SKM-1 treated with dmso at 0.1 percent for 144 hours (cell line): Measurements from ENCODE around the gene TINAG.
"Not testable (repeated sequence)": the region's sequence is repeated elsewhere in the genome, so short reads cannot be mapped to it uniquely, and the experiment has no call there.

Experiments used
- DNase-seq: peaks from one replicate; lab custom pipeline; 2025; ENCODE audit not compliant: unreplicated experiment; lab: John Stamatoyannopoulos, UW

The TINAG gene

DNA sequence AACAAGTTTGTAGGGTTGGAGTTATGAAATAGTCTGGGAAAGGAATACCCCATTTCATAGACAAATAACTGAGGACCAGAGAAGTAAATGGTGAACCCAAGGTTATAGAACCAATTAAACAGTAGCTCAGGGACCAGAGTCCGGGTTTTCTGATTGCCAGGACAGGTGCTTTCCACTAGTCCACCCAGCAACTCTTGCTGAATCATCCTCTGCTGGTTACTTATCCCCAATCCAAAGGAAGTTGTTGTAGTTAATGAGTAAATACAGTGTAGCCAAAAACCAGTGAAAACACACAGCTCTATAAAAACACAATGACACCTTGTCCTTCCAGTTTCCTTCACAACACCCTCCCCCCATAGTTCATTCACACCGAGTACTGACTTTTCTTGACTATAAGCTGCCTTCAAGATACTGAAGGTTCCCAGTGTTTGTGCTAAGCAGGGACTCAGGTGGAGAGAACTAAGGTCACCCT, 766 bp upstream of the TINAG start:
- no peak for DNase-seq

DNA sequence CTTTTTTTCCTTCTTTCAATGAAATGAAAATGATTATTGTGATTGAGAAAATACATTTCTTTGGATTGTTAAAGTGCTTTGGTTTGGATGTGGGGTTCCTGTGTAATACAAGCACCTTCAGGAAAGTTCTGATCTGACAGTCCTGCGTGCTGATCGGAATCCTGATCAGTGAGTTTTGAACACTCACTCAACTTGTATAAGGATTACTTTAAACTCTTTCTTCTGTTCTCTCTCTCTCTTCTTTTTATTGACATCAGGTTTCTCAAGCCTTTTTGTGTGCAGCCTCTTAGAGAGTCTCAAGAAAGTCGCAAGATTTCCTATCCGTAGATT, 710 bp downstream of the TINAG start:
- DNase-seq = no peak

DNA sequence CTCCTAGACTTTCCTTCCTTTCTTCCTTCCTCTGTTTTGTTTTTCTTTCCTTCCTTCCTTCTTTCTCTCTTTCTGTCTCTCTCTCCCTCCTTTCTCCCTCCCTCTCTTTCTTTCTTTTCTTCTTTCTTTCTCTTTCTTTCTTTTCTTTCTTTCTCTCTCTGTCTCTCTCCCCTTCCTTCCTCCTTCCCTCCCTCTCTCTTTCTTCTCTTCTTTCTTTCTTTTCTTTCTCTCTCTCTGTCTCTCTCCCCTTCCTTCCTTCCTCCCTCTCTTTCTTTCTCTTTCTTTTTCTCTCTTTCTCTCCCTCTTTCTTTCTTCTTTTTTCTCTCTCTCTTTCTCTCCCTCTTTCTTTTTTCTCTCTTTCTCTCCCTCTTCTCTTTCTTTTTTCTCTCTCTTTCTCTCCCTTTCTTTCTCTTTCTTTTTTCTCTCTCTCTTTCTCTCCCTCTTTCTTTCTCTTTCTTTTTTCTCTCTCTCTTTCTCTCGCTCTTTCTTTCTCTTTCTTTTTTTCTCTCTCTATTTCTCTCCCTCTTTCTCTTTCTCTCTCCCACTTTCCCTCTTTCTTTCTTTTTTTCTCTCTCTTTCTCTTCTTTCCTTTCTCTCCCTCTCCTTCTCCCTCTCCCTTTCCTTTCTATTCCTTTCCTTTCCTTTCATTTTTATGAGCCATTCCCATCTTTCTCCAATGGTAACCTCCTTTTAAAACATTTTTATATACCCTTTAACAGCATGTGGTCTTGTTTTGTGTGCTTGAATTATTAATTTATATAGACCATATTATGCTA, 2.3 kb downstream of the TINAG start:
- DNase-seq = no peak

DNA sequence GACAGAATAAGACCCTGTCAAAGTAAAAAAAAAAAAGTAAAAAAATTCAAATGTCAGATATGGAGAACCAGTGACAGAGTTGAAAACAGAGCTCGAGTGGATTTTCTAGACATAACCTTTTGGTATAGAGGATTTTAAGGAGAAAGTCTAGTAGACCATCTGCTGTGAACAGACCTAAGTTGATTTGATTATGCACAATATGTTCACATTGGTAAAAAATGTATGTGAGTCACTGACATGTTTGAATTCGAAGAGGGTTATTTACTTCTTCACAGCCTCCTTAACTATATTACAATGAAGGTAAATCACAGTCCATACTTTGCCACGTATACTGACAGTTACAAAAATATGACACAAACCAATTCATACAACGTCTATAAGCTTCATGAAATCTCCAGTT, 7.4 kb downstream of the TINAG start:
- no peak for DNase-seq

DNA sequence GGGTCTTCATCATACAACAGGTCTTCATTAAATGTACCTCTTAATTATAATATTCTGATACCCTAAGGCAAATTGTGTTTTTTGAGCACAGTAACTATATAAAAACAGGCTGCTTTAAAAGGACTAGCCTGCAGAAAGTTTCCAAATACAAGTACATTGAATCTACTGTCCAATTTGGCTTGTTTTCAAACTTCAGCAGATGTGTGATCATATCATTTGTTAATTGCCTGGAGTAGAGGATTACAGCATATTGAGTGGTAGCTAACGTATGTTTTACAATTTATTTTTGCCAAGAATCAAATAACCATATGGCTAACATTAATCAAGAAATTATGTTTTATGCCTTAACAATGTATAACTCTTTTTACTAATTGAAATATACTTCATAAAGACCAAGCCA, 12.6 kb downstream of the TINAG start:
- no peak for DNase-seq

DNA sequence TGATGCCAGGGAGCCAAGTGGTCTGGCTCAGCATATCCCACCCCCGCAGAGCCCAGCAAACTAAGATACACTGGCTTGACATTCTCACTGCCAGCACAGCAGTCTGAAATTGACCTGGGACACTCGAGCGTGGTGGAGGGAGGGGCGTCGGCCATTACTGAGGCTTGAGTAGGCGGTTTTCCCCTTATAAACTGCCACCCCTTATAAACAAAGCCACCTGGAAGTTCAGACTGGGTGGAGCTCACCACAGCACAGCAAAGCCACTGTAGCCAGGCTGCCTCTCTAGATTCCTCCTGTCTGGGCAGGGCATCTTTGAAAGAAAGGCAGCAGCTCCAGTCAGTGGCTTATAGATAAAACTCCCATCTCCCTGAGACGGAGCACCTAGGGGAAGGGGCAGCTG, 19.4 kb downstream of the TINAG start:
- no peak for DNase-seq

DNA sequence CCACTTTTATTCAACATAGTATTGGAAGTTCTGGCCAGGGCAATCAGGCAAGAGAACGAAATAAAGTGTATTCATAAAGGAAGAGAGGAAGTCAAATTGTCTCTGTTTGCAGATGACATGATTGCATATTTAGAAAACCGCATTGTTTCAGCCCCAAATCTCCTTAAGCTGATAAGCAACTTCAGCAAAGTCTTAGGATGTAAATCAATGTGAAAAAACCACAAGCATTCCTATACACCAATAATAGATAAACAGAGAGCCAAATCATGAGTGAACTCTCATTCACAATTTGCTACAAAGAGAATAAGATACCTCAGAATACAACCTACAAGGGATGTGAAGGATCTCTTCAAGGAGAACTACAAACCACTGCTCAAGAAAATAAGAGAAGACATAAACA, 23.3 kb downstream of the TINAG start:
- not testable (repeated sequence) for DNase-seq

DNA sequence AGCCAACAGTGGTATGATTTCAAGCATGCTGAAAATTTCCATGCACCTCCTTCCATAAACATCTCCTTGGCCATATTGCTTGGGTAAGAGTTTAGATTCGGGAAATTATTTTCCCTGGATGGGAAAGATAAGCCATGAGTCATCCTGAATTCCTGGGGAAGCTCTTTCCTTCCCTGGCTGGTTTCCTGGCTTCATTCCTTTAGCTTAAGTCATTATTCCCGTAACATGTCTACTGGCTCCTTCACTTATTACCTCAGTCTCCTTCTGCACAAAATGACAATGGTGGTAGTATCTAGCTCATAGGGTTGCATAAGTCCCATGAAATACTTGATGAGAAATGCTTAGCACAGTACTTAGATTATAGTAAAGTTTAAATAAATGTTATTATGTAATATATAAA, 27.6 kb downstream of the TINAG start:
- DNase-seq = no peak

DNA sequence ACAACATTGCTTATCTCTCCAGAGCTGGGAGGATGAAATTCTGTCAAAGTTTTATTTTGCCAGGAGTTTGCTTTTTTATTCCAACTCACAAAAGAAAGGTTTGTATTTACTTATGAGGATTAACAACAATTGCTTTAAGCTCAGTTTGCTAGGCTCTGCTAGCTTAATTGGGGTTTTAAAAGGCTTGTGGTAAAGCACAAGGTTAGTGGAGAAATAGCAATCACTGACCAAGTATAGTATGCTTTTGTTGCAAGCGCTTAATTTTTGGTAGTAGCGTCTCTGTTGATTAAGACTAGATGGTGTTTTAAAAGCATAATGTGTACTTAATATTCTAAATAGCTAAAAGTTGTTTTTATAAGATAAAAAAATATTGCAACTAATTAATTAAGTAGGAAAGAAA, 45.7 kb downstream of the TINAG start:
- DNase-seq = no peak

DNA sequence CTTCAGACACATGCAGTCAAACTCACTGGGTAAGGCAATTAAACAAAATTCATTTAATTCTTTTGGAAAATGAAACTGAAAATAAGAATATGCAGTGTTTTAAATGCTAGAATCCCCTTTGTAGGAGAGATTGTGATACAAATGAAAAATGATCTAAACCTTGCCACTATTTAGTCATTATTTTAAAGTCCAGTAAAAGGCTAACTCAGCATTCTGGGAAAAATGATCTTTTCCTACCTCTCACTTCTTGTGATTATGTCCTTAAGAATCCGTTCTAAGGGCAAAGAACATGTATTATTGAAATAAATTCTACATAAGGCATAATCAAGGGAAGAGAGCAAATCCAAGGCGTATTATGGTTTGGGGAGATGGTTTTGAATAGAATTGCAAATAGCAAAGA, 46.4 kb downstream of the TINAG start:
- DNase-seq = no peak

DNA sequence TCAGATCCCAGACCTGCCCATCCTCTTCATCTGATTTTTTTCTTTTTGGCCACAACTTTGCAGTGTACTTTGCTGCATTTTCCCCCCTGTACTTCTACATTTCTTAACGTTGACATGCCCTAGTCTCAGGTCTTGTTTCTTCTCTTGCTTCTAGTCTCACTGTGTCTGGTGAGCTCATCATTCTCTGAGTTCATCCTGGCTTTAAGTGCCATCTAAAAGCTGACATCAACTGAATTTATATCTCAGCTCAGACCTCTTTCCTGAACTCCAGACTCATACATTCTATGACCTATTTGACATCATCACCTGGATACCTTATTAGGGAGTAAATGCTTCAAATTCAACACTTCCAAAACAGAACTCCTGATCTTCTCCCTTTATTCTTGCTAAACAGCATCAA, 48.9 kb downstream of the TINAG start:
- no peak for DNase-seq

DNA sequence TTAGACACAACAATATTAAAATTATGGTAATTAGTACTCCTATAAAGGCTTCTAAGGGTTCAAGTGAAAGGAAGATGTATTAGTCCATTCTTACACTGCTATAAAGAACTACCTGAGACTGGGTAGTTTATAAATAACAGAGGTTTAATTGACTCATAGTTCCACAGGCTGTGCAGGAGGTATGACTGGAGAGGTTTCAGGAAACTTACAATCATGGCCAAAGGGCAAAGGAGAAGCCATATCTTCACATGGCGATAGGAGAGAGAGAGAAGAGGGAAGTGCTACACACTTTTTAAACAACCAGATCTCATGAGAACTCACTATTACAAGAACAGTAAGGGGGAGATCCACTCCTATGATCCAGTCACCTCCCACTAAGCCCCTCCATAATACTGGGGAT, 52.9 kb downstream of the TINAG start:
- DNase-seq = no peak

DNA sequence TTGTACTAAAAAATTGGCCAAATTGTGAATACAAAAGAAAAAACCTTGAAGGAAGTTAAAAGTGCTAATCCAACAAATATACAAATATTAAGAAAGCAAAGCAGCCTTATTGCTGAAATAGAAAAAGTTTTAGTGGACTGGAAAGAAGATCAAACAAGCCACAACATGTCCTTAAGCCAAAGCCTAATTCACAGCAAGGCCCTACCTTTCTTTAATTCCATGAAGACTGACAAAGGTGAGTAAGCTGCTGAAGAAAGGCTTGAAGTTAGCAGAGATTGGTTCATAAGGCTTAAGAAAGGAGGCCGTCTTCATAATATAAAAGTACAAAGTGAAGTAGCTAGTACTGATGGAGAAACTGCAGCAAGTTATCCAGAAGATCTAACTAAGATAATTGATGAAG, 53.5 kb downstream of the TINAG start:
- no peak for DNase-seq

DNA sequence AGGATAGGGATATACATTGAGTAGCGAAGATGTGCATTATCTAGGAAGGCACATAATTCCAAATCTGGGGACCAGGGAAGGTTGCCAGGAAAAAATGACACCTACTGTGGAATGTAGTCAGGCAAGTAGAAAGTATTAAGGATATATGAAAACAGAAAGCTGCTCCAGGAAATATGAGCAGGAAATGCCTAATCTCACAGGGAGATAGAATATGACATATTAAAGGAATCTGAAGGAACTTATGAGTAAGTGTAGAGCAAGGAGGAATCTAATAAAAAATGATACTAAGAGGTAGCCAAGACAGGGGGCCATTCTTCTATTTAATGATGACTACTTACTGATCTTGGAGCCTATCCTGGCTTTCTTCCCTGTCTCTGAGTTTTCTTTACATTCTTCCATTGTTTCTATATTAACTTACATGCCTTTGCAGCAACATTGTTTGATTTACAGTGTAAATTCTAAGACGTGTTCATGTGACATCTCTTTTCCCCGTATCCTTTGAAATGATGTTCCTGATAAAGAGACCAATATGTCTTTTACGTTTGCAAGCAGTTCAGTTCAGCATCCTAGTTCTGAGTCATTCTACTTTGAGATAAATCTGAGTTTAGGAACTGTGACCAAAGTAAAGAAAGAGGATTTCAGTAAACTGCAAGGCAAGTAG, 58.6 kb downstream of the TINAG start:
- no peak for DNase-seq

DNA sequence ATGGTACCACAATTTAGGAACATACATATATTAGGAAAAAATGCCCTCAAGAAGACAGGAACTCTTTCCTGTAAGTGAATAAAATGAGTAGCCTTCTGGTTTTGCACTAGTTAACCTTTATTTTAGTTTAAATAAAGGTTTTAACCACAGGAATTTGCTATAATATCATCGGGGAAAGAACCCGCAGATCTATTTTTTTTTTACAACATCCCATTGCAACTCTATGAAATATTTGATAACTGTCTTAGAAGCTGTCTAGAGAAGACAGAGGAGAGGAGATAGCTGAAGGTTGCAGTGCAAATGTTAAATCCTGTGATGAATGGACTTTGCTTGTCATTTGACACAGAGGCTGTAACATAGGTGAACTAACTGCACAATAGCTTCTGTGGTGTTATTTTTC, 69.5 kb downstream of the TINAG start:
- DNase-seq = no peak

DNA sequence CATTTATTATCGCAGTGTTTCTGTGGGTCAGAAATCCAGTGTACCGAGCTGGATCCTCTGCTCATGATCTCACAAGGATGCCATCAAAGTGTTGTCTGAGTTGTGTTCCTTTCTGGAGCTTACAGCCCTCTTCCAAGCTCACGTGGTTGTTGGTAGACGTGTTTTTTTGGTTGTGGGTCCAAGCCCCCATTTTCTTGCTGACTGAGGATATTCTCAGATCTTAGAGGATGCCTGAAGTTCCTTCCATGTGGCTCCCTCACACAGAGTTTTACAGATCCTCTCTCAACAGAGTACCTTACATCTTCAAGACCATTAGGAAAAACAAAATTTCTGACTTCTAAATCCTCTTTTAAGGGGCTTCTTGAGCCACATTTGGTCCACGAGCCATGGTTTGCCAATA, 78.1 kb downstream of the TINAG start:
- no peak for DNase-seq

DNA sequence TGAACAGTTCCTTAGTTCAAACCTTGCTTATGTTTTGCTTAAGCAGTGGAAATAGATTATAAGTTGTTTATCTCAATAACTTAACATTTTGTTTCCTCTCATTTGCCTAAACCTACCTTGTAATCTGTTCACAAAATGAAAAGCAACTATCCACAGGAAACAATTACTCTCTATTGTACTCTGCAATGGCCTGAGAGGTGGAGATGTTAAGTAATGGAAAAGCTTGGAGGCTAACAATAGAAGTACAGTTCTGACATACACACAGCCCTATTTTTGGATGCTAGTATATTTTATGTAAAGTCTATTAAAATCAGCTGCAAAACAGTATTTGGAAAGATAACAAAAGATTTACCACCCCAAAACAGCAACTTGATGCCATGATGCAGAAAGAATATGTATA, 82.1 kb downstream of the TINAG start:
- no peak for DNase-seq

DNA sequence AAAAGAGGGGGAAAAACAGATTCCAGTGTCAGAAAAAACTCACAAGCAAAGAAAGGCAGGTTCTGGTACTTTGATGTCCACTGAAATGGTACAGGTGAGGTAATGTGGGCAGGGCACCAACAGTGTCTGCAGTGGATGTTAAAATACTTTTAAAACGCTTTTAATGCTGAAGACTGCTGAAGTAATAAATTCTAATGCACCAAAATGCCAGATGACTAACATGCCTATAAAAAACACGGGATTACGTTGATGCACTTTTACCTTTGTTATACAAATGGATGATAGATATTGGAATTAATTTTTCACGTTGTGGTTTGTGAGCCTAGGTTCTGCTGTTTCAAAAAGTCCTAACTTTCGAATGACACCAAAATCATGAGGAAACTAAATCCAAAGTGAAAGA, 83.3 kb downstream of the TINAG start:
- DNase-seq = no peak

DNA sequence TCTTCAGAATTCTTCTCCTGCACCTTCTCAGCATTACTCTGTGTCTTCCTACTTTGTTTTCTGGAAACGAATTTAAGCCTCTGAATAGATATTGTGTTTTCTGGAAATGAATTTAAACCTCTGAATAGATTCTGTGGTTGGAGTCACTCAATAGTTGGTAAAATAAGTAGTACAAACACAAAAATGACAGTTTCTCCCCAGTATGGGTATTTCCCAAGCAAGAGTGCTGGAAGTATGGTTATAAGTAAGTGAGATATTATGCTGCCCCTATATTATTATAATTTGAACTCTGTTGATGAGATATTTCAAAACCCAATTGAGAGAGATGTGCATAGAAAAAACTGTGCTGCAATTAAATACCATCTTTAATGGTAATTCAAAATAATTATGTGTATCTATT, 94.9 kb downstream of the TINAG start:
- DNase-seq = no peak

DNA sequence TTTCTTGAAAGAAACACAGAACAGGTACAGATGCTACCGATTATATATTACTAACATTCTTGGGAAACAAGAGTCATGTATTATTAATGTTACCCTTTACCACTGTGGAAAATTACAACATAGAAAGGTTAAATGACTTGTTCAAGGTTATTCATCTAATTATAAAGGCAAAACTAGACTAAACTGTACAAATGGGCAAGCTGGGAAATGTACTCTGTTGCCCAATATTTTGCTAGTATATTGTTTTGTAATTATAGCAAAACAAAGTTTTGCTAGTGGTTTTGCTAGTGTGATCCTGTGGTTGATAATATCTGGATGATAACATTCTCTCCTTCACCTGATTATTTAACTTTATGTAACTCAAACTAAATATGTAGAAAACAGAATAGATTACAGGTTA, 96.5 kb downstream of the TINAG start:
- no peak for DNase-seq

DNA sequence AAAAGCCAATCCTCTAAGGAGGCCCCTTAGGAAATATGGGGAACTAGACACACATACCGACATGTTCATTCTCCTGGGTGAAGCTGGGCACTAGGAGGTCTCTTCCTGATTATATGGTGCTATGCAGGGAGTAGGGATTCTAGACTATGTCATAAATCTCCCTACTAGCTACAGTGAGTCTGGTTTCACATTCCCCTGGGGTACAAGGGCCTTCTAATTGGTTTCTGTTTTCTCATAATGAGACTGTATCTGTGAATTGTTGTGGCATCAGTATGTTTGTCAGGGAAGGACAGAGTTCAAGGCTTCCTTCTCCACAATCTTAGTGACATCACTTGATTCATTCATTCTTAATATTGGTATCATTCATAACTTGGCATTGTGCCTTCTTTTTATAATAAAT, 103.5 kb downstream of the TINAG start:
- DNase-seq = no peak

DNA sequence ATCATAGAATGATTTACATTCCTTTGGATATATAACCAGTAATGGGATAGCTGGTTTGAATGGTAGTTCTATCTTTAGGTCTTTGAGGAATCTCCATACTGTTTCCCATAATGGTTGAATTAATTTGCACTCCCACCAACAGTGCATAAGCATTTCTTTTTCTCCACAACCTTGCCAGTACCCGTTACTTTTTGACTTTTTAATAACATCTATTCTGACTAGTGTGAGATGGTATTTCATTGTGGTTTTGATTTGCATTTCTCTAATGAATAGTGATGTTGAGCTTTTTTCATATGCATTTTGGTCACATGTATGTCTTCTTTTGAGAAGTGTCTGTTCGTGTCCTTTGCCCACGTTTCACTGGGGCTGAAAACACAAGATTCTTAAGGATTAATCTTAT, 107.3 kb downstream of the TINAG start:
- no peak for DNase-seq

DNA sequence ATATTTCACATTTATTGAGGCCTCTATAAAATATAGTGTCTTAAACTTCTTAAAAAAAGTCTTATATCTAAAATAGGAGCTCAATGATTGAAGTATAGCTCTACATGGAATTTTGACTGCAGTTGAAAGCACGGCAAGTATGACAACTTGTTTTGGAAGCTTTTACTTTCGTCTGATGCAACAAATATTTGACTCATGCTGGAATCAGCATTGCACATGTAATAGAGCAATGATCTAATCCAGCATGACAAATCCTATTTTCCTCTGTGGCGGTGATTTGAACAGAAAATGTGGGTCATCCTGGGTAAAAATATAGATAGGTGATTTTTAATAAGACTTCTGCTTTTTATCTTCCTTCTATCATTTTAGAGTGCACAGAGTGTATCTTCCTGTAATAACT, 111.6 kb downstream of the TINAG start:
- DNase-seq = no peak
